Measurements from ENCODE around the gene SEMA3E. TPM values are rescaled to one million over a fixed set of nuclear protein-coding genes. Genes with fewer than 3 reads are reported as not detected.

Gene SEMA3E
- polyA plus RNA-seq, 1 donor from 2014 or later, result 0.98 TPM

GRCh38 chr7:83359108-83359507 is 289.8 kb downstream of the SEMA3E start:
- no peaks in the 10 kb centered on the region for H3K79me2 ChIP-seq (replicated peaks; ENCODE audit: insufficient read depth, low read length)
- H3K9ac ChIP-seq (ENCODE audit: low read length), result no peak overlapping the region
- H3K36me3 ChIP-seq (ENCODE audit: insufficient read depth, low read length), result no peaks in the 10 kb centered on the region
- no peaks in the 10 kb centered on the region for H3K27me3 ChIP-seq (ENCODE audit: insufficient read depth, low read depth, low read length)
- H3F3A ChIP-seq (ENCODE audit: insufficient read depth, low read length, poor library complexity, severe bottlenecking), result no peaks in the 10 kb centered on the region
- no peak overlapping the region for H3K4me3 ChIP-seq (ENCODE audit: low read length)
- no peak overlapping the region for H3K27ac ChIP-seq (ENCODE audit: low read length)
- no peak for TF ChIP-seq EZH2 (IDR thresholded peaks at IDR 0.05; ENCODE audit: borderline replicate concordance, insufficient read depth, low read length, poor library complexity, severe bottlenecking)
- TF ChIP-seq CTCF (IDR thresholded peaks at IDR 0.05; ENCODE audit: poor library complexity, severe bottlenecking), result no peak
- TF ChIP-seq RAD21 (conservative IDR thresholded peaks at IDR 0.05), result no peak
- no peak for TF ChIP-seq TAF1 (IDR thresholded peaks at IDR 0.05; ENCODE audit: low read depth)
- no peak for TF ChIP-seq EP300 (conservative IDR thresholded peaks at IDR 0.05; ENCODE audit: poor library complexity, severe bottlenecking)
- no peak for TF ChIP-seq POLR2AphosphoS5 (IDR thresholded peaks at IDR 0.05)
- TF ChIP-seq MXI1 (conservative IDR thresholded peaks at IDR 0.05; ENCODE audit: poor library complexity, severe bottlenecking), result no peak
- no peak for TF ChIP-seq REST (IDR thresholded peaks at IDR 0.05; ENCODE audit: borderline replicate concordance)
- no peak for TF ChIP-seq SMC3 (conservative IDR thresholded peaks at IDR 0.05; ENCODE audit: poor library complexity)
- no peaks in the 10 kb centered on the region for H4K20me1 ChIP-seq (ENCODE audit: insufficient read depth)
- H2AFZ ChIP-seq (ENCODE audit: low read depth, low read length), result no peak overlapping the region
- no peak overlapping the region for H3K4me2 ChIP-seq (ENCODE audit: low read length)
- H3K9me3 ChIP-seq (ENCODE audit: low read length), result no peaks in the 10 kb centered on the region
- H3K9me2 ChIP-seq (ENCODE audit: insufficient read depth, low read length), result no peaks in the 10 kb centered on the region

GRCh38 chr7:83355143-83355542 is 293.8 kb downstream of the SEMA3E start:
- H3K4me2 ChIP-seq (ENCODE audit: low read length), result no peak overlapping the region
- H3K36me3 ChIP-seq (ENCODE audit: insufficient read depth, low read length), result no peaks in the 10 kb centered on the region
- TF ChIP-seq TAF1 (IDR thresholded peaks at IDR 0.05; ENCODE audit: low read depth) (no peak), POLR2AphosphoS5 (IDR thresholded peaks at IDR 0.05) (no peak), RAD21 (conservative IDR thresholded peaks at IDR 0.05) (no peak), SMC3 (conservative IDR thresholded peaks at IDR 0.05; ENCODE audit: poor library complexity) (no peak), REST (IDR thresholded peaks at IDR 0.05; ENCODE audit: borderline replicate concordance) (no peak), EZH2 (IDR thresholded peaks at IDR 0.05; ENCODE audit: borderline replicate concordance, insufficient read depth, low read length, poor library complexity, severe bottlenecking) (no peak), EP300 (conservative IDR thresholded peaks at IDR 0.05; ENCODE audit: poor library complexity, severe bottlenecking) (no peak), MXI1 (conservative IDR thresholded peaks at IDR 0.05; ENCODE audit: poor library complexity, severe bottlenecking) (no peak), CTCF (IDR thresholded peaks at IDR 0.05; ENCODE audit: poor library complexity, severe bottlenecking) (no peak)
- no peaks in the 10 kb centered on the region for H3K79me2 ChIP-seq (replicated peaks; ENCODE audit: insufficient read depth, low read length)
- H4K20me1 ChIP-seq (ENCODE audit: insufficient read depth), result no peaks in the 10 kb centered on the region
- H3K9me3 ChIP-seq (ENCODE audit: low read length), result no peaks in the 10 kb centered on the region
- H3K27ac ChIP-seq (ENCODE audit: low read length), result no peak overlapping the region
- no peak overlapping the region for H3K4me3 ChIP-seq (ENCODE audit: low read length)
- H2AFZ ChIP-seq (ENCODE audit: low read depth, low read length), result no peak overlapping the region
- H3F3A ChIP-seq (ENCODE audit: insufficient read depth, low read length, poor library complexity, severe bottlenecking), result no peaks in the 10 kb centered on the region
- H3K27me3 ChIP-seq (ENCODE audit: insufficient read depth, low read depth, low read length), result no peaks in the 10 kb centered on the region
- no peak overlapping the region for H3K9ac ChIP-seq (ENCODE audit: low read length)
- H3K9me2 ChIP-seq (ENCODE audit: insufficient read depth, low read length), result no peaks in the 10 kb centered on the region

All from neural cell (in vitro differentiated cells).